OCI-LY7 (cell line): ENCODE data around the gene COL20A1. TPM values are rescaled to one million over a fixed set of nuclear protein-coding genes. Genes with fewer than 3 reads are reported as not detected.

Source experiments
- BruUV-seq: library from RNA; stranded (reverse); fragments of 400-500 nt; replicated peaks from 2 replicates; lab custom pipeline; 2021; lab: Mats Ljungman, UMichigan
- CTCF ChIA-PET: fragments of 300-600 bp; sonication (Branson Sonifier 250); formaldehyde crosslinking; loops from one replicate; lab custom pipeline; 2022; ENCODE audit warnings: antibody characterized with exemption; ENCODE audit not compliant: unreplicated experiment; lab: Charles Lee
- POLR2A ChIA-PET: fragments of 300-600 bp; sonication (Branson Sonifier 250); formaldehyde crosslinking; loops from one replicate; lab custom pipeline; 2022; ENCODE audit warnings: antibody characterized with exemption; lab: Charles Lee
- DNase-seq: peaks from one replicate; pipeline ENCODE4 v3.0.0-alpha.2; 2015; ENCODE audit warnings: low spot score
- H2AFZ ChIP-seq: fragments of 200-600 bp; sonication (generic), shearing (Covaris generic); 2 replicates; pipeline ENCODE4 v1.6.1; 2014; ENCODE audit warnings: mild to moderate bottlenecking, antibody characterized with exemption, low read length, moderate library complexity
- H3K27ac ChIP-seq: fragments of 200-600 bp; sonication (generic); 2 replicates; pipeline ENCODE4 v1.5.1; 2014; ENCODE audit warnings: mixed run types, low read depth, mild to moderate bottlenecking, moderate library complexity, low read length, inconsistent platforms; ENCODE audit not compliant: poor library complexity, severe bottlenecking
- H3K36me3 ChIP-seq: fragments of 200-600 bp; sonication (generic); 2 replicates; pipeline ENCODE4 v1.6.1; 2014; ENCODE audit warnings: mild to moderate bottlenecking, antibody characterized with exemption, low read length, moderate library complexity, mixed read lengths; ENCODE audit not compliant: insufficient read depth
- H3K4me1 ChIP-seq: fragments of 200-600 bp; sonication (generic); 2 replicates; pipeline ENCODE4 v1.5.1; 2014; ENCODE audit warnings: mild to moderate bottlenecking, low read length; ENCODE audit not compliant: insufficient read depth, poor library complexity, severe bottlenecking
- H3K4me2 ChIP-seq: fragments of 200-600 bp; sonication (generic); 2 replicates; pipeline ENCODE4 v1.6.1; 2014; ENCODE audit warnings: mild to moderate bottlenecking, low read length
- H3K4me3 ChIP-seq: fragments of 200-600 bp; sonication (generic); 2 replicates; pipeline ENCODE4 v1.5.1; 2014; ENCODE audit warnings: mild to moderate bottlenecking, low read depth, low read length; ENCODE audit not compliant: poor library complexity, severe bottlenecking
- H3K79me2 ChIP-seq: fragments of 200-600 bp; sonication (generic); 2 replicates; pipeline ENCODE4 v1.6.1; 2016; ENCODE audit warnings: low read depth, mild to moderate bottlenecking, low read length, moderate library complexity, mixed read lengths; ENCODE audit not compliant: insufficient read depth
- H3K9me2 ChIP-seq: fragments of 200-600 bp; sonication (generic); 2 replicates; pipeline ENCODE4 v1.6.1; 2016; ENCODE audit warnings: mild to moderate bottlenecking, low read length, mixed read lengths; ENCODE audit not compliant: insufficient read depth
- H3K9me3 ChIP-seq: fragments of 200-600 bp; sonication (generic); 2 replicates; pipeline ENCODE4 v1.6.1; 2014; ENCODE audit warnings: mild to moderate bottlenecking, mixed run types, low read length, mixed read lengths
- H4K20me1 ChIP-seq: fragments of 200-600 bp; sonication (generic); 2 replicates; pipeline ENCODE4 v1.6.1; 2014; ENCODE audit warnings: mild to moderate bottlenecking, antibody characterized with exemption, low read length, moderate library complexity, mixed read lengths; ENCODE audit not compliant: insufficient read depth
- CTCF ChIP-seq: fragments of 200-600 bp; sonication (generic); conservative IDR thresholded peaks from 2 replicates; pipeline ENCODE4 v1.5.1; 2014; ENCODE audit warnings: mild to moderate bottlenecking, antibody characterized with exemption, low read length, moderate library complexity, mixed read lengths
- EZH2phosphoT487 ChIP-seq: fragments of 200-600 bp; sonication (generic); IDR thresholded peaks from 2 replicates; pipeline ENCODE4 v1.6.1; 2018; ENCODE audit warnings: low read depth, borderline replicate concordance, mild to moderate bottlenecking, mixed run types, antibody characterized with exemption, low read length, moderate library complexity, mixed read lengths
- intact Hi-C: fragments of 100-400 bp; cut with micrococcal nuclease; formaldehyde crosslinking; loops from one replicate; pipeline ENCODE4 v1.10.0; 2022; ENCODE audit not compliant: unreplicated experiment
- total RNA-seq, 2 experiments: library from RNA; depleted of rRNA in 1 of 2; stranded (reverse); fragments of >200 nt in 1 of 2; shearing (Covaris generic) in 1 of 2; gene quantifications; 2 replicates each; pipeline ENCODE4 v1.2.3, GENCODE V29; 2014 to 2022

Gene COL20A1
- total RNA-seq, 2 experiments from 2014 or later, result 0.15 TPM; not detected in 1

- no peaks in the 10 kb centered on the region for H4K20me1 ChIP-seq
- no peak overlapping the region for H3K4me3 ChIP-seq
- no peak for DNase-seq
- no peaks in the 10 kb centered on the region for H3K4me1 ChIP-seq
- H3K36me3 ChIP-seq, result no peaks in the 10 kb centered on the region
- no peaks in the 10 kb centered on the region for H3K9me3 ChIP-seq
- ChIA-PET CTCF (interaction anchor here (0.9 kb wide), 1 partner anchor 36 kb away, joined by 4 read pairs; no protein-coding TSS in a partner anchor), POLR2A (no interaction called here)
- no peak overlapping the region for H3K27ac ChIP-seq
- no peaks in the 10 kb centered on the region for H3K9me2 ChIP-seq
- BruUV-seq, result no TSS peak
- no peak overlapping the region for H3K4me2 ChIP-seq
- no peak for TF ChIP-seq EZH2phosphoT487
- no peak for TF ChIP-seq CTCF
- intact Hi-C loops, result no loop called here
- no peaks in the 10 kb centered on the region for H3K79me2 ChIP-seq
- H2AFZ ChIP-seq, result no peak overlapping the region
Measured at GRCh38 chr20:63258781-63259180, 34.2 kb upstream of the COL20A1 start.

GRCh38 chr20:63259734-63260460 lies 33.1 kb upstream of the COL20A1 start:
- no peak overlapping the region for H3K27ac ChIP-seq
- no peak for DNase-seq
- CTCF ChIA-PET, result interaction anchor here (0.9 kb wide), 1 partner anchor 37 kb away, joined by 4 read pairs; no protein-coding TSS in a partner anchor
- no peaks in the 10 kb centered on the region for H3K79me2 ChIP-seq
- no peak overlapping the region for H3K4me2 ChIP-seq
- no peak overlapping the region for H3K4me3 ChIP-seq
- POLR2A ChIA-PET, result no interaction called here
- intact Hi-C loops, result no loop called here
- no peaks in the 10 kb centered on the region for H3K4me1 ChIP-seq
- no peak for TF ChIP-seq CTCF
- no peak for TF ChIP-seq EZH2phosphoT487
- no peak overlapping the region for H2AFZ ChIP-seq
- no TSS peak for BruUV-seq
- H3K9me3 ChIP-seq, result no peaks in the 10 kb centered on the region
- no peaks in the 10 kb centered on the region for H3K36me3 ChIP-seq
- H4K20me1 ChIP-seq, result no peaks in the 10 kb centered on the region
- no peaks in the 10 kb centered on the region for H3K9me2 ChIP-seq

GRCh38 chr20:63260521-63260920 lies 32.5 kb upstream of the COL20A1 start:
- Histone ChIP-seq H4K20me1 (no peaks in the 10 kb centered on the region), H3K4me1 (no peaks in the 10 kb centered on the region), H2AFZ (no peak overlapping the region), H3K9me2 (no peaks in the 10 kb centered on the region), H3K79me2 (no peaks in the 10 kb centered on the region), H3K36me3 (no peaks in the 10 kb centered on the region), H3K27ac (no peak overlapping the region), H3K9me3 (no peaks in the 10 kb centered on the region), H3K4me3 (no peak overlapping the region), H3K4me2 (no peak overlapping the region)
- DNase-seq, result no peak
- POLR2A ChIA-PET, result no interaction called here
- intact Hi-C loops, result no loop called here
- TF ChIP-seq CTCF (no peak), EZH2phosphoT487 (no peak)
- BruUV-seq, result no TSS peak
- CTCF ChIA-PET, result no interaction called here
